GM12801 (cell line): ENCODE results near the gene AMOTL1.

Experiments used
- TF ChIP-seq, protein P1 (sequence below): IDR thresholded peaks from one replicate; pipeline ENCODE4 v1.5.1; 2011; ENCODE audit warnings: control low read depth; ENCODE audit not compliant: insufficient read length; ENCODE audit errors: extremely low read depth

The AMOTL1 gene

DNA sequence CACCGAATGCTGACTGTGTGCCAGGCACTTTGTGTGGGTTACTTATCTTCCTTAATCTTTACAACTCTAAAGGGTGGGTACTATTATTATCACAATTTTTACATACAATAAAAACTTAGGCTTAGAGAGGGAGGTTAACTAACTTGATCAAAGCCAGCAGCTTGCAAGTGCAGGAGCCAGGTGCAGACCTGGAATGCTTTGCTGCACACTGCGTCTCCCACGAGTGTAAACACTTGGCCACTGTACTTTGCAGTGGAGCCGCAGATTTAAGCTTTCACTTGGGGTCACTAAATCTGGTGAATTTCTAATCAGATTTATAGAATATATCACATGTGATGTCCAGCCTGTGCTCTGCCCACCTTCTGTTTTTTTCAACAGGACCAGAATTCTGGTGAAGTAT is 36.7 kb downstream of the AMOTL1 start:
- TF ChIP-seq, protein P1, sequence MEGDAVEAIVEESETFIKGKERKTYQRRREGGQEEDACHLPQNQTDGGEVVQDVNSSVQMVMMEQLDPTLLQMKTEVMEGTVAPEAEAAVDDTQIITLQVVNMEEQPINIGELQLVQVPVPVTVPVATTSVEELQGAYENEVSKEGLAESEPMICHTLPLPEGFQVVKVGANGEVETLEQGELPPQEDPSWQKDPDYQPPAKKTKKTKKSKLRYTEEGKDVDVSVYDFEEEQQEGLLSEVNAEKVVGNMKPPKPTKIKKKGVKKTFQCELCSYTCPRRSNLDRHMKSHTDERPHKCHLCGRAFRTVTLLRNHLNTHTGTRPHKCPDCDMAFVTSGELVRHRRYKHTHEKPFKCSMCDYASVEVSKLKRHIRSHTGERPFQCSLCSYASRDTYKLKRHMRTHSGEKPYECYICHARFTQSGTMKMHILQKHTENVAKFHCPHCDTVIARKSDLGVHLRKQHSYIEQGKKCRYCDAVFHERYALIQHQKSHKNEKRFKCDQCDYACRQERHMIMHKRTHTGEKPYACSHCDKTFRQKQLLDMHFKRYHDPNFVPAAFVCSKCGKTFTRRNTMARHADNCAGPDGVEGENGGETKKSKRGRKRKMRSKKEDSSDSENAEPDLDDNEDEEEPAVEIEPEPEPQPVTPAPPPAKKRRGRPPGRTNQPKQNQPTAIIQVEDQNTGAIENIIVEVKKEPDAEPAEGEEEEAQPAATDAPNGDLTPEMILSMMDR: no peak

DNA sequence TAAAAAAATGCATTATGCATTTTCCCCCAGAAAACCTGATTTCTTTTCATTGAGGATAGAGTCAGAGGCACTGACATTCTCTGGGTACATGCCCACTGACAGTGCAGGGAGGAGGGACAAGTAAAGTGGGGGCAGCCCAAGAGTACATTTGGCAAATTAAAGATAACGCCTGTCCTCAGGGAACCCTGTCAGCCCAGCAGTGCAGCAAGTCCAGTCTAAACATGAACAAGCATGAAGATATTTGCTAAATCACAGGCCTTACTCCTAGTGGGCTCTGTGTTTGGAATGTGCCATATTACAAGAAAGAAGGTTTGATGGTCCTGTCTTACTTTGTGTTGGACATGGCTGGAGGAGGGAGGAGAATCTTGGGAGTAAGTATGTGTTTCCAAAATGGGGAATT is 37.9 kb downstream of the AMOTL1 start:
- TF ChIP-seq, protein P1: no peak

- TF ChIP-seq, protein P1: no peak
Measured at GRCh38 chr11:94806419-94806818, 38.3 kb downstream of the AMOTL1 start.

GRCh38 chr11:94809251-94809650 is 41.1 kb downstream of the AMOTL1 start:
- TF ChIP-seq, protein P1: no peak

GRCh38 chr11:94814272-94814976 is 46.3 kb downstream of the AMOTL1 start:
- TF ChIP-seq, protein P1: no peak

DNA sequence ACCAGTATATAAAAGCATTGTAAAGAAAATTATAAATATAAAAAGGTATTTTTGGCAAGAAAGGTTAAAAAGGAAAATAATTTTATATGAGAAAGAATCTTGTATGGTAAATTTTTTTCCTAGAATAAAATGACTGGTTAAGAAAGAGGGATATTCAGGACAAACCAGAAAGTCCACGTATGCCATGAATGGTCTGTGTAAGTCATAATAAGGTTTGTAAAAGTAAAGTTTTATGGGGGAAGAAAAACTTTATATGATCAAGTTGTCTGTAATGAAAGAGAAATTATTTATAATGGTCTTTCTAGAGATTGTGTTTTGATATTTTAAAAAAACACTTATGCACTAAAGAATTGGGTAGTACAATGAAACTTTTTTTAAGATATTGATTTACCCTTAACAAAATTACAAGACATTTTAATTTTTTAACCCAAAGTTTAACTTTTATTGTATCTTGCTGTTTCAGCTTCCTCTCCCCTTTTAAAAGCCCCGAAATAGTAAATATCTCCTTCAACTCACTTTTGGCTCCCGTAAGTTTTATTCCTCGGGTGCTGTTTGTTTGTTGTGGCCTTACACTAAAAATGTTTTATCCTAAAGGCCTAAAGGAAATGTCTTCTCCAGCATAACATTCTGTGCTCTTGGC is 47.7 kb downstream of the AMOTL1 start:
- TF ChIP-seq, protein P1: no peak

DNA sequence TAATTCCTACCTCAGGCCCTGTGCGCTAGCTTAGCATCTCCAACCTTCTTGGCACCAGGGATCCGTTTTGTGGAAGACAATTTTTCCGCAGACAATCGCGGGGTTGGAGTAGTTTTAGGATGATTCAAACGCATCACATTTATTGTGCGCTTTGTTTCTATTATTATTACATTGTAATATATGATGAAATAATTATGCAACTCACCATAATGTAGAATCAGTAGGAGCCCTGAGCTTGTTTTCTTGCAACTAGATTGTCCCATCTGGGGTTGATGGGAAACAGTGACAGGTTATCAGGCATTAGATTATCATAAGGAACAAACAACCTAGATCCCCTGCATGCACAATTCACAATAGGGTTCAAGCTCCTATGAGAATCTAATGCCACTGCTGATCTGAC is 52.3 kb downstream of the AMOTL1 start:
- TF ChIP-seq, protein P1: no peak
